GM23248 (cell line): ENCODE data around the gene LCLAT1.

Experiments
- EZH2 ChIP-seq: fragments of 200-600 bp; sonication (generic); IDR thresholded peaks from 2 replicates; pipeline ENCODE4 v1.6.1; 2018; ENCODE audit warnings: antibody characterized with exemption, mild to moderate bottlenecking; ENCODE audit not compliant: insufficient read depth, poor library complexity, severe bottlenecking
- EZH2phosphoT487 ChIP-seq: fragments of 200-600 bp; sonication (generic); IDR thresholded peaks from 2 replicates; pipeline ENCODE4 v1.6.1; 2018; ENCODE audit warnings: antibody characterized with exemption, moderate library complexity, mild to moderate bottlenecking, low read depth; ENCODE audit not compliant: insufficient read depth

- TF ChIP-seq EZH2 = no peak
- no peak for TF ChIP-seq EZH2phosphoT487
These were observed 7.5 kb downstream of the LCLAT1 start for GRCh38 chr2:30454571-30454970.
